Endothelial cell of umbilical vein (primary cell): Measurements from ENCODE around the gene BTG2.

ENCODE experiments used
- CTCF ChIP-seq, 2 donors: IDR thresholded peaks; 1 replicate in 1 of 2; 2 replicates in 1 of 2; pipeline ENCODE4 v1.5.1; 2011; ENCODE audit warnings: low read length in 2 of 2, mild to moderate bottlenecking in 2 of 2, moderate library complexity in 2 of 2, control low read depth in 1 of 2, inconsistent platforms in 1 of 2, low read depth in 1 of 2; ENCODE audit not compliant: insufficient read depth in 1 of 2; ENCODE audit errors: extremely low read depth in 1 of 2
- EZH2 ChIP-seq: IDR thresholded peaks from 2 replicates; pipeline ENCODE4 v1.6.1; 2012; ENCODE audit warnings: borderline replicate concordance, low read depth, mild to moderate bottlenecking, moderate library complexity, low read length, inconsistent platforms; ENCODE audit not compliant: severe bottlenecking
- GATA2 ChIP-seq: IDR thresholded peaks from 2 replicates; pipeline ENCODE4 v1.7.0; 2011; ENCODE audit warnings: low read depth, mild to moderate bottlenecking, moderate library complexity, mixed read lengths, low read length; ENCODE audit not compliant: insufficient read length, insufficient read depth
- MAX ChIP-seq: IDR thresholded peaks from 2 replicates; pipeline ENCODE4 v1.6.1; 2011; ENCODE audit not compliant: insufficient read depth, insufficient read length
- MYC ChIP-seq: IDR thresholded peaks from one replicate; pipeline ENCODE4 v1.6.1; 2011; ENCODE audit warnings: mild to moderate bottlenecking, low read depth, low read length
- POLR2A ChIP-seq: IDR thresholded peaks from 2 replicates; pipeline ENCODE4 v1.6.1; 2012; ENCODE audit warnings: low read depth, mild to moderate bottlenecking, control low read depth, low read length
- POLR2AphosphoS5 ChIP-seq: IDR thresholded peaks from 2 replicates; pipeline ENCODE4 v1.6.1; 2012; ENCODE audit warnings: low read depth, mild to moderate bottlenecking, control low read depth, low read length, moderate library complexity; ENCODE audit not compliant: insufficient read depth

GRCh38 chr1:203290261-203291089 is 14.8 kb upstream of the BTG2 start:
- TF ChIP-seq MAX (no peak), CTCF (IDR thresholded peaks at IDR 0.05; ENCODE audit: extremely low read depth in 1 of 2, insufficient read depth in 1 of 2, low read depth in 1 of 2, low read length in 2 of 2) (no peak), EZH2 (no peak), POLR2A (no peak), MYC (no peak), POLR2AphosphoS5 (no peak), GATA2 (no peak)
